Fibroblast of mammary gland (primary cell): ENCODE results near the gene OR14K1.

Source experiments
- DNase-seq: peaks from one replicate; pipeline ENCODE4 v3.0.0-alpha.2; 2010; ENCODE audit warnings: low read depth
- H3K4me3 ChIP-seq: 2 replicates; pipeline ENCODE4 v1.5.1; 2011; ENCODE audit warnings: low read depth, mild to moderate bottlenecking, low read length, moderate library complexity; ENCODE audit not compliant: control insufficient read depth
- CTCF ChIP-seq: conservative IDR thresholded peaks from 2 replicates; pipeline ENCODE4 v1.5.1; 2011; ENCODE audit warnings: low read depth, low read length, inconsistent platforms; ENCODE audit not compliant: control insufficient read depth, insufficient read depth

The OR14K1 gene

GRCh38 chr1:247769603-247770002, 31.2 kb downstream of the OR14K1 start:
- no peak overlapping the region for H3K4me3 ChIP-seq
- no peak for TF ChIP-seq CTCF
- DNase-seq, result no peak
